ENCODE data around the gene OTUD5.

The OTUD5 gene

DNA sequence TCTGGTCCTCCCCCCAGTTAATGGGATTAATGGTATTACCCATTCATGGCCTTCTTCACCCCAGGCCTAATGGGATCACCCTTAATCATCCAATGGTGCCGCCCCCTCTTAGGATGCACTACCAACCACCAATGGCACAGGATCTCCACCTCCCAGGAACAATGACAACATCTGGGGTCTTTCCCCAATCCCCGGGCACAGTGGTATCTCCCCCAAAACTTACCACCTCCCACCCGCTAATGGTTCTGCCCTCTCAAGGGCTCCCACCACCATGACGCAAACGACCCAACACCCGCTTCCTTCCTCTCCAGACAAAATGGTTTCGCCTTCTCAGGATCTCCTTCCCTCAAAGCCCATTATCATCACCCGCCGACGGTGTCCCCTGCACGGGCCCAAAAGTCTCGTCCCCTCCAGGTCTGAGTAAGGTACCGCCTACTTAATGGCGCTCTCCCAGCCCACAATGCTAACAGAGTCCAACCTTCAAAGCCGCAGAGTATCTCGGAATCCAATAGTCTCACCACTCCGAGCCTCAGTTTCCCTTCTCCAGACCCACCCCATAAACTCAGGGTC lies 44.2 kb upstream of the OTUD5 start:
- ChIA-PET POLR2A (interaction anchor here (0.7 to 1.5 kb wide), 9 partner anchors 21 to 189 kb away, joined by 3 to 14 read pairs (median 6); partner anchors contain the start of genes KCND1, OTUD5, PQBP1 and TFE3), CTCF (interaction anchor here (1.5 kb wide), 1 partner anchor 42 kb away, joined by 9 read pairs; the partner anchor contains the start of gene TFE3)
- Histone ChIP-seq H3K4me1 (ENCODE audit: control insufficient read depth, insufficient read depth, low read length) (no peaks in the 10 kb centered on the region), H3K27ac (ENCODE audit: extremely low read depth, low read depth, low read length) (peak overlapping the region; percentile 91), H3K9me3 (ENCODE audit: control insufficient read depth, insufficient read depth, low read depth, low read length) (no peaks in the 10 kb centered on the region), H3K36me3 (ENCODE audit: control insufficient read depth in 2 of 2, insufficient read depth in 1 of 2, low read length in 2 of 2) (peaks cover 11 to 31% of the 10 kb centered on the region in 2 experiments), H3K4me3 (ENCODE audit: low read depth, low read length) (peak overlapping the region; percentile 77)
- TF ChIP-seq, protein P1, sequence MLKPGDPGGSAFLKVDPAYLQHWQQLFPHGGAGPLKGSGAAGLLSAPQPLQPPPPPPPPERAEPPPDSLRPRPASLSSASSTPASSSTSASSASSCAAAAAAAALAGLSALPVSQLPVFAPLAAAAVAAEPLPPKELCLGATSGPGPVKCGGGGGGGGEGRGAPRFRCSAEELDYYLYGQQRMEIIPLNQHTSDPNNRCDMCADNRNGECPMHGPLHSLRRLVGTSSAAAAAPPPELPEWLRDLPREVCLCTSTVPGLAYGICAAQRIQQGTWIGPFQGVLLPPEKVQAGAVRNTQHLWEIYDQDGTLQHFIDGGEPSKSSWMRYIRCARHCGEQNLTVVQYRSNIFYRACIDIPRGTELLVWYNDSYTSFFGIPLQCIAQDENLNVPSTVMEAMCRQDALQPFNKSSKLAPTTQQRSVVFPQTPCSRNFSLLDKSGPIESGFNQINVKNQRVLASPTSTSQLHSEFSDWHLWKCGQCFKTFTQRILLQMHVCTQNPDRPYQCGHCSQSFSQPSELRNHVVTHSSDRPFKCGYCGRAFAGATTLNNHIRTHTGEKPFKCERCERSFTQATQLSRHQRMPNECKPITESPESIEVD (tag by site-specific recombination; IDR thresholded peaks at IDR 0.05) = no peak
- TF ChIP-seq ZNF701 (tag by site-specific recombination; IDR thresholded peaks at IDR 0.05) (no peak), ZNF211 (tag by site-specific recombination; IDR thresholded peaks at IDR 0.05; ENCODE audit: low read depth) (no peak), ZNF654 (tag by site-specific recombination; IDR thresholded peaks at IDR 0.05; ENCODE audit: low read depth) (no peak), ZNF707 (tag by site-specific recombination; IDR thresholded peaks at IDR 0.05) (no peak), EGR2 (tag by site-specific recombination; IDR thresholded peaks at IDR 0.05; ENCODE audit: low read depth) (0 out of 2 replicates have a peak, but pooled peaks have one; percentile 29), ZNF335 (tag by site-specific recombination; conservative IDR thresholded peaks at IDR 0.05) (peak; percentile 16; the same call in 1 of the 2 replicates), SETDB1 (IDR thresholded peaks at IDR 0.05; ENCODE audit: insufficient read length, low read length) (no peak), ZNF473 (tag by site-specific recombination; IDR thresholded peaks at IDR 0.05) (no peak), ZNF426 (tag by site-specific recombination; IDR thresholded peaks at IDR 0.05) (no peak), ZSCAN16 (tag by site-specific recombination; IDR thresholded peaks at IDR 0.05) (no peak), ZNF610 (tag by site-specific recombination; IDR thresholded peaks at IDR 0.05; ENCODE audit: borderline replicate concordance) (peak; percentile 36; the same call in 1 of the 2 replicates), ZNF548 (tag by site-specific recombination; IDR thresholded peaks at IDR 0.05) (no peak), ZNF239 (tag by site-specific recombination; IDR thresholded peaks at IDR 0.05) (no peak), ZNF121 (tag by site-specific recombination; IDR thresholded peaks at IDR 0.05) (no peak), FEZF1 (tag by site-specific recombination; IDR thresholded peaks at IDR 0.05) (no peak), ZNF514 (tag by site-specific recombination; IDR thresholded peaks at IDR 0.05) (no peak), ZNF132 (tag by site-specific recombination; IDR thresholded peaks at IDR 0.05; ENCODE audit: borderline replicate concordance) (no peak), SP7 (tag by site-specific recombination; IDR thresholded peaks at IDR 0.05) (no peak), ZBTB7A (tag by site-specific recombination; IDR thresholded peaks at IDR 0.05; ENCODE audit: low read depth) (no peak)
- TF ChIP-seq, protein P2, sequence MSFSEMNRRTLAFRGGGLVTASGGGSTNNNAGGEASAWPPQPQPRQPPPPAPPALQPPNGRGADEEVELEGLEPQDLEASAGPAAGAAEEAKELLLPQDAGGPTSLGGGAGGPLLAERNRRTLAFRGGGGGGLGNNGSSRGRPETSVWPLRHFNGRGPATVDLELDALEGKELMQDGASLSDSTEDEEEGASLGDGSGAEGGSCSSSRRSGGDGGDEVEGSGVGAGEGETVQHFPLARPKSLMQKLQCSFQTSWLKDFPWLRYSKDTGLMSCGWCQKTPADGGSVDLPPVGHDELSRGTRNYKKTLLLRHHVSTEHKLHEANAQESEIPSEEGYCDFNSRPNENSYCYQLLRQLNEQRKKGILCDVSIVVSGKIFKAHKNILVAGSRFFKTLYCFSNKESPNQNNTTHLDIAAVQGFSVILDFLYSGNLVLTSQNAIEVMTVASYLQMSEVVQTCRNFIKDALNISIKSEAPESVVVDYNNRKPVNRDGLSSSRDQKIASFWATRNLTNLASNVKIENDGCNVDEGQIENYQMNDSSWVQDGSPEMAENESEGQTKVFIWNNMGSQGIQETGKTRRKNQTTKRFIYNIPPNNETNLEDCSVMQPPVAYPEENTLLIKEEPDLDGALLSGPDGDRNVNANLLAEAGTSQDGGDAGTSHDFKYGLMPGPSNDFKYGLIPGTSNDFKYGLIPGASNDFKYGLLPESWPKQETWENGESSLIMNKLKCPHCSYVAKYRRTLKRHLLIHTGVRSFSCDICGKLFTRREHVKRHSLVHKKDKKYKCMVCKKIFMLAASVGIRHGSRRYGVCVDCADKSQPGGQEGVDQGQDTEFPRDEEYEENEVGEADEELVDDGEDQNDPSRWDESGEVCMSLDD (tag by site-specific recombination; IDR thresholded peaks at IDR 0.05) = 0 out of 2 replicates have a peak, but pooled peaks have one; percentile 19
- TF ChIP-seq, protein P3, sequence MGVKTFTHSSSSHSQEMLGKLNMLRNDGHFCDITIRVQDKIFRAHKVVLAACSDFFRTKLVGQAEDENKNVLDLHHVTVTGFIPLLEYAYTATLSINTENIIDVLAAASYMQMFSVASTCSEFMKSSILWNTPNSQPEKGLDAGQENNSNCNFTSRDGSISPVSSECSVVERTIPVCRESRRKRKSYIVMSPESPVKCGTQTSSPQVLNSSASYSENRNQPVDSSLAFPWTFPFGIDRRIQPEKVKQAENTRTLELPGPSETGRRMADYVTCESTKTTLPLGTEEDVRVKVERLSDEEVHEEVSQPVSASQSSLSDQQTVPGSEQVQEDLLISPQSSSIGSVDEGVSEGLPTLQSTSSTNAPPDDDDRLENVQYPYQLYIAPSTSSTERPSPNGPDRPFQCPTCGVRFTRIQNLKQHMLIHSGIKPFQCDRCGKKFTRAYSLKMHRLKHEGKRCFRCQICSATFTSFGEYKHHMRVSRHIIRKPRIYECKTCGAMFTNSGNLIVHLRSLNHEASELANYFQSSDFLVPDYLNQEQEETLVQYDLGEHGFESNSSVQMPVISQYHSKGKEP (tag by site-specific recombination; IDR thresholded peaks at IDR 0.05) = no peak
- TF ChIP-seq, protein P4, sequence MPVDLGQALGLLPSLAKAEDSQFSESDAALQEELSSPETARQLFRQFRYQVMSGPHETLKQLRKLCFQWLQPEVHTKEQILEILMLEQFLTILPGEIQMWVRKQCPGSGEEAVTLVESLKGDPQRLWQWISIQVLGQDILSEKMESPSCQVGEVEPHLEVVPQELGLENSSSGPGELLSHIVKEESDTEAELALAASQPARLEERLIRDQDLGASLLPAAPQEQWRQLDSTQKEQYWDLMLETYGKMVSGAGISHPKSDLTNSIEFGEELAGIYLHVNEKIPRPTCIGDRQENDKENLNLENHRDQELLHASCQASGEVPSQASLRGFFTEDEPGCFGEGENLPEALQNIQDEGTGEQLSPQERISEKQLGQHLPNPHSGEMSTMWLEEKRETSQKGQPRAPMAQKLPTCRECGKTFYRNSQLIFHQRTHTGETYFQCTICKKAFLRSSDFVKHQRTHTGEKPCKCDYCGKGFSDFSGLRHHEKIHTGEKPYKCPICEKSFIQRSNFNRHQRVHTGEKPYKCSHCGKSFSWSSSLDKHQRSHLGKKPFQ (tag by site-specific recombination; IDR thresholded peaks at IDR 0.05) = 0 out of 2 replicates have a peak, but pooled peaks have one; percentile 13
- TF ChIP-seq, protein P5, sequence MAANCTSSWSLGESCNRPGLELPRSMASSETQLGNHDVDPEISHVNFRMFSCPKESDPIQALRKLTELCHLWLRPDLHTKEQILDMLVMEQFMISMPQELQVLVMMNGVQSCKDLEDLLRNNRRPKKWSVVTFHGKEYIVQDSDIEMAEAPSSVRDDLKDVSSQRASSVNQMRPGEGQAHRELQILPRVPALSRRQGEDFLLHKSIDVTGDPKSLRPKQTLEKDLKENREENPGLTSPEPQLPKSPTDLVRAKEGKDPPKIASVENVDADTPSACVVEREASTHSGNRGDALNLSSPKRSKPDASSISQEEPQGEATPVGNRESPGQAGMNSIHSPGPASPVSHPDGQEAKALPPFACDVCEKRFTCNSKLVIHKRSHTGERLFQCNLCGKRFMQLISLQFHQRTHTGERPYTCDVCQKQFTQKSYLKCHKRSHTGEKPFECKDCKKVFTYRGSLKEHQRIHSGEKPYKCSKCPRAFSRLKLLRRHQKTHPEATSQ (tag by site-specific recombination; IDR thresholded peaks at IDR 0.05) = no peak
- TF ChIP-seq, protein P6, sequence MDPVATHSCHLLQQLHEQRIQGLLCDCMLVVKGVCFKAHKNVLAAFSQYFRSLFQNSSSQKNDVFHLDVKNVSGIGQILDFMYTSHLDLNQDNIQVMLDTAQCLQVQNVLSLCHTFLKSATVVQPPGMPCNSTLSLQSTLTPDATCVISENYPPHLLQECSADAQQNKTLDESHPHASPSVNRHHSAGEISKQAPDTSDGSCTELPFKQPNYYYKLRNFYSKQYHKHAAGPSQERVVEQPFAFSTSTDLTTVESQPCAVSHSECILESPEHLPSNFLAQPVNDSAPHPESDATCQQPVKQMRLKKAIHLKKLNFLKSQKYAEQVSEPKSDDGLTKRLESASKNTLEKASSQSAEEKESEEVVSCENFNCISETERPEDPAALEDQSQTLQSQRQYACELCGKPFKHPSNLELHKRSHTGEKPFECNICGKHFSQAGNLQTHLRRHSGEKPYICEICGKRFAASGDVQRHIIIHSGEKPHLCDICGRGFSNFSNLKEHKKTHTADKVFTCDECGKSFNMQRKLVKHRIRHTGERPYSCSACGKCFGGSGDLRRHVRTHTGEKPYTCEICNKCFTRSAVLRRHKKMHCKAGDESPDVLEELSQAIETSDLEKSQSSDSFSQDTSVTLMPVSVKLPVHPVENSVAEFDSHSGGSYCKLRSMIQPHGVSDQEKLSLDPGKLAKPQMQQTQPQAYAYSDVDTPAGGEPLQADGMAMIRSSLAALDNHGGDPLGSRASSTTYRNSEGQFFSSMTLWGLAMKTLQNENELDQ (tag by site-specific recombination; IDR thresholded peaks at IDR 0.05; ENCODE audit: low read depth) = no peak
